ENCODE measurements around the gene NEMF. TPM values are rescaled to one million over a fixed set of nuclear protein-coding genes. Genes with fewer than 3 reads are reported as not detected.

Gene NEMF
- total RNA-seq, 1 donor from 2014 or later: 30.3 TPM

DNA sequence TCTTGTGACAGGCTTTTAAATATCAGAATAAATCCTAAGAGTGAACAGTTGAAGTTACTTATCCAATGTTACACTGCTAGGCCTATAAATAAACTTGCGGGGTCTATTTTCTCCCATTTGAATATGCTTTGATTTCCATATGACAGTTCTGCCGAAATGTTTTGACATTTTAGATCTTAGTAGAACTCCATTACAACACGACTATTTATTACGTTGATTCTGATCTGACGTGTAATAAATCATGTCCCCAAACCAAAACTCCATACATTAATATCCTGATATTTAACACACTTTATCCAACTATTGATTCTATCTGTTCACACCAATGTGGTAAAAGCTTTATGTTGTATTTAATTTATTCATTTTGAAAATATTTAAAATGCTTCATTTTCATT, 16.1 kb upstream of the NEMF start:
- Histone ChIP-seq H3K4me3 (ENCODE audit: low read depth, low read length) (peak overlapping the region; percentile 28), H3K36me3 (ENCODE audit: control insufficient read depth, insufficient read depth, low read length) (no peaks in the 10 kb centered on the region), H3K27me3 (ENCODE audit: control insufficient read depth, insufficient read depth, low read length) (no peaks in the 10 kb centered on the region)
- TF ChIP-seq, protein P1, sequence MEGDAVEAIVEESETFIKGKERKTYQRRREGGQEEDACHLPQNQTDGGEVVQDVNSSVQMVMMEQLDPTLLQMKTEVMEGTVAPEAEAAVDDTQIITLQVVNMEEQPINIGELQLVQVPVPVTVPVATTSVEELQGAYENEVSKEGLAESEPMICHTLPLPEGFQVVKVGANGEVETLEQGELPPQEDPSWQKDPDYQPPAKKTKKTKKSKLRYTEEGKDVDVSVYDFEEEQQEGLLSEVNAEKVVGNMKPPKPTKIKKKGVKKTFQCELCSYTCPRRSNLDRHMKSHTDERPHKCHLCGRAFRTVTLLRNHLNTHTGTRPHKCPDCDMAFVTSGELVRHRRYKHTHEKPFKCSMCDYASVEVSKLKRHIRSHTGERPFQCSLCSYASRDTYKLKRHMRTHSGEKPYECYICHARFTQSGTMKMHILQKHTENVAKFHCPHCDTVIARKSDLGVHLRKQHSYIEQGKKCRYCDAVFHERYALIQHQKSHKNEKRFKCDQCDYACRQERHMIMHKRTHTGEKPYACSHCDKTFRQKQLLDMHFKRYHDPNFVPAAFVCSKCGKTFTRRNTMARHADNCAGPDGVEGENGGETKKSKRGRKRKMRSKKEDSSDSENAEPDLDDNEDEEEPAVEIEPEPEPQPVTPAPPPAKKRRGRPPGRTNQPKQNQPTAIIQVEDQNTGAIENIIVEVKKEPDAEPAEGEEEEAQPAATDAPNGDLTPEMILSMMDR (IDR thresholded peaks at IDR 0.05; ENCODE audit: insufficient read depth, low read length, severe bottlenecking): no peak
- FAIRE-seq: no peak
- DNase-seq (ENCODE audit: low read depth): no peak

DNA sequence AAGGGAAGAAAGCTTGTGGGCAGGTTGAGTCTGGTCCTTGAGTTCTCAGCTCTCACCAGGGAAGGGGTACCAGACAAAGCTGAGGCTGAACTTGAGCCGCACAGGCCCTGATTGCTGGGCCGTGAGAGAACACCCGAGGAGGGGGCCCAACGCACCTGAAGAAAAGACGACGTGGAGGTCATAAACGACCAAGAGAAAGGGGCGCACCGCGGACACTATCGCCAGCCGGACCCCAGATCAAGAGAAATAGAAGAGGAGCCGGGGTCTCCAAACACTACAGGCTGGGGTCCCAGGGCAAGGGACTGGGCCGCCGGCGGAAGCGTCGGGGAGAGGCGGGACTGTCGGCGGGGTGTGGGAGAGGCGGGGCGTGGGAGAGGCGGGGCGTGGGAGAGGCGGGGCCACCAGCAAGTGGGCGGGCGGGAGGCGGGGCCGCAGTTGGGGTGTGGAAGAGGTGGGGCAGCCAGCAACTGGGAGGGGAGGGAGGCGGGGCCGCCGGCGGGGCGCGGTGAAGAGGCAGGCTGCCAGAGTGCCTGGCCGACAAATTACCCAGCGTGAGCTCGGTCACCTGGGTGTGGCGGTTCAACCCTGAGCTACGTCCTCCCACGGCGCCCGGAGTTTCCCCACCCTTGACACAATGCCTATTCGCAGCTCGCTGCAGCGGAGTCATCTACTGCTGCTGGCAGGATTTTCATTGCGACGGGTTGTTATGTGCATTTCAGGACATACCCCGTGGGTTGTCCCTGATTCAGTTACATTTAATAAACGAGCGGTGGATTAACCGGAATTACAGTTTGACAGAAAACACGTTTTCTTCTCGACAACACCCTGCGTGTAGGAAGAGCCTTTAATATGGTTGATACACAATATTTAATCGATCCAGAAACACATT, 15.5 kb upstream of the NEMF start:
- H3K36me3 ChIP-seq (ENCODE audit: control insufficient read depth, insufficient read depth, low read length): no peaks in the 10 kb centered on the region
- TF ChIP-seq, protein P1 (IDR thresholded peaks at IDR 0.05; ENCODE audit: insufficient read depth, low read length, severe bottlenecking): no peak
- H3K27me3 ChIP-seq (ENCODE audit: control insufficient read depth, insufficient read depth, low read length): no peaks in the 10 kb centered on the region
- DNase-seq (ENCODE audit: low read depth): peak; percentile 90
- peak overlapping the region; percentile 56 for H3K4me3 ChIP-seq (ENCODE audit: low read depth, low read length)
- FAIRE-seq: no peak

- FAIRE-seq: no peak
These were observed 12.9 kb upstream of the NEMF start for GRCh38 chr14:49865431-49865859.

DNA sequence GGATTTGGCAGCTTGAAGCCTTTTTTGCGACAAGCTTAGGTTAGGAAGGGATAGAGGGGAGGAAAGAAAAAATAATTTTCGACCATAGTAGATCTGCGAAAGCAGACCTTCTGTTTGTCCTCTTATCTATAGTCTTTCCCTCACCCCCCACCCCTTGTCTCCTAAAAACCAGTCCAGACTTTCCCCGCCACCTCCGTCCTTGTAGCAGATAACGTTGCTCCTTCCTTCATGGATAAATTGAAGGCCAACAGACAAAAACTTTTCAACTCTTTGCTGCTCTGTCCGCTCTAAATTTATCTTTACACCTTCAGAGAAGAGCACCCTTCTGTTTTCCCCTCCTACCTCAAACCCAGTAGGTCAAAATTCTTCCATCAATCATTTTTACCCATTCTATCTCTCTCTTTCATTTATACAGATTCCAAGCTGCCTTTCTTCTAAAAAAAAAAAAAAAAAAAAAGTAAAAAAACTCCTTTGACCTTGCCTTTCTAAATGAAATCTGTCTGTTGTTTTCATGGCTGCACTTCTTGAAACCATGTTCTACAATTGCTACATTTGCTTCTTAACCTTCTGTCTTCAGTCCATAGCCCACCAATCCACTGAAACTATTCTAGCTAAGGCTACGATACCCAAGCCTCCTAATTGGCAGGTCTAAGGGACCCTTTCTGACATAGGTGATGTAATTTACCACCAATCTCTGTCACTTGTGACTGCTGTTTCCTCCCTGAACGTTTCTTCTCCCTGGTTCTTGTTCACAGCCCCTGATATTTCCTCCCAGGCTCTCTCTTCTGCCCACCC, 11.1 kb upstream of the NEMF start:
- TF ChIP-seq, protein P1 (IDR thresholded peaks at IDR 0.05; ENCODE audit: insufficient read depth, low read length, severe bottlenecking): no peak
- Histone ChIP-seq H3K36me3 (ENCODE audit: control insufficient read depth, insufficient read depth, low read length) (no peaks in the 10 kb centered on the region), H3K27me3 (ENCODE audit: control insufficient read depth, insufficient read depth, low read length) (no peaks in the 10 kb centered on the region), H3K4me3 (ENCODE audit: low read depth, low read length) (peak overlapping the region; percentile 64)
- no peak for FAIRE-seq
- no peak for DNase-seq (ENCODE audit: low read depth)

More at GRCh38 chr14:49865431-49865859, 12.9 kb upstream of the NEMF start:
- TF ChIP-seq, protein P1 (IDR thresholded peaks at IDR 0.05; ENCODE audit: insufficient read depth, low read length, severe bottlenecking): peak; percentile 83
- Histone ChIP-seq H3K4me3 (ENCODE audit: low read depth, low read length) (no peak overlapping the region), H3K36me3 (ENCODE audit: control insufficient read depth, insufficient read depth, low read length) (no peaks in the 10 kb centered on the region), H3K27me3 (ENCODE audit: control insufficient read depth, insufficient read depth, low read length) (no peaks in the 10 kb centered on the region)
- peak; percentile 58 for DNase-seq (ENCODE audit: low read depth)

DNA sequence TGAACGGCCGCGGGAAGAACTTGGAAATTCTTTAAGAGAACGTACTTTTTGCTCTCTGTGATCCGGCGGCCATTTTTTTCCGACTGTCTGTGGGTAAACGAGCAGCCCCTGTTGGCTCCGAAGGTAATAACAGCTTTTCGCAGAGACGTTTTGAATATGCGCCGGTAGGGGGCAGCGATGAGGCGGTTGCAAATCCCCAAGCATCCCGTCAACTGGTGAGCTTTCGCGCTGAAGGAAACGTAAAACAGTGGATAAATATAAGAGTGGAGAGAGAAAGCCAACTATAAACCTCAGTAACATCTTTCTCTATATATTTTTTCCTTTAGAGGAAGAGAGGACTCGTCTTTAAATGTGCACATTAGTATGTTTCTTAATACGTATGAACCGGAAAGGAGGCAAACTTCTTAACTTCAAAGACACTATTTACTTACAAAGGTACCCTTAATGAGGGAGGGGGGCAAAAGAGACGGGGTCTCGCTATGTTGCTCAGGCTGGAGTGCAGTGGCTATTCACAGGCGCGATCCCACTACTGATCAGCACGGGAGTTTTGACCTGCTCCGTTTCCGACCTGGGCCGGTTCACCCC, 9.6 kb upstream of the NEMF start:
- peak overlapping the region; percentile 55 for H3K4me3 ChIP-seq (ENCODE audit: low read depth, low read length)
- H3K36me3 ChIP-seq (ENCODE audit: control insufficient read depth, insufficient read depth, low read length): no peaks in the 10 kb centered on the region
- DNase-seq (ENCODE audit: low read depth) (peak; percentile 80), FAIRE-seq (no peak)
- TF ChIP-seq, protein P1 (IDR thresholded peaks at IDR 0.05; ENCODE audit: insufficient read depth, low read length, severe bottlenecking): peak; percentile 100
- H3K27me3 ChIP-seq (ENCODE audit: control insufficient read depth, insufficient read depth, low read length): no peaks in the 10 kb centered on the region

Data from bronchial epithelial cell (primary cell).